ENCODE results near the gene PTDSS2.
"Not testable (repeated sequence)": the region's sequence is repeated elsewhere in the genome, so short reads cannot be mapped to it uniquely, and the experiment has no call there.

PTDSS2 gene

DNA sequence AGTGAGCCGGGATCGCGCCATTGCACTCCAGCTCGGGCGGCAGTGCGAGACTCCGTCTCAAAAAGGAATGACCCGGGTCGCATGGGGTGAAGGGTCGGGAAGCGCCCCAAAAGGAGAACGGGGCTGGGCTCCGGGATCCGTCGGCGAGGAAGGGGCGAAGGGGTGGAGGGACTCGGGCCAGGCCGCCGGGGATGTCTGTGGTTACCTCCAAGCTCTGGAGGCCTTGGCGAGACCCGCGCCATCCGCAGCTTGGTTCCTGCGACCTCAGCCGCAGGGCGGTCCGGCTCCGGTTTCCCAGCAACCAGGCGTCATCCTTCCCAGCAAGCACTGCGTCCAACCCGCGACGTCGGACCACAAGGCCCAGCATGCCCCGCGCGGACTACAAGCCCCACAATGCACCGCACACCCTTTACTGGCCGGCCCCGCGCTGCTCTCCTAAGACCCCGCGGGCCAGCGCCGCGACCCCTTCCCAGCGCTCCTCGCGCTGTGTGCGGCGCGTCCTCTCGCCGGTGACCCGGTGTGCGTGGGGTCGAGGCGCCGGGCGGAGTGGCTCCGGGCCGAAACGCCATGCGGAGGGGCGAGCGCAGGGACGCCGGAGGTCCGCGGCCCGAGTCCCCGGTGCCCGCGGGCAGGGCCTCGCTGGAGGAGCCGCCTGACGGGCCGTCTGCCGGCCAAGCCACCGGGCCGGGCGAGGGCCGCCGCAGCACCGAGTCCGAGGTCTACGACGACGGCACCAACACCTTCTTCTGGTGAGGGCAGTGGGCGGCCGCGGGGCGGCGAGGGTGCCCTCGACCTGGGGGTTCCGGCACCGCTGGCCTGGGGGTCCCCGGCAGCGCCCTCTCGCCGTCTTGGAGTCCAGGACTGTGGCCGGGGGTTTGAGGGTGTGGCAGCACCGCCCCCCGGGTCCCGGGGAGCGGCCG lies at the start of gene PTDSS2:
Gene PTDSS2, plus strand, starts transcription at position 391 of the 920 bp plus-strand sequence. Its CDS starts 177 bp downstream, at position 568.
- peak; percentile 93 for DNase-seq (ENCODE audit: insufficient read length, low spot score)
- FAIRE-seq: peak; percentile 99

DNA sequence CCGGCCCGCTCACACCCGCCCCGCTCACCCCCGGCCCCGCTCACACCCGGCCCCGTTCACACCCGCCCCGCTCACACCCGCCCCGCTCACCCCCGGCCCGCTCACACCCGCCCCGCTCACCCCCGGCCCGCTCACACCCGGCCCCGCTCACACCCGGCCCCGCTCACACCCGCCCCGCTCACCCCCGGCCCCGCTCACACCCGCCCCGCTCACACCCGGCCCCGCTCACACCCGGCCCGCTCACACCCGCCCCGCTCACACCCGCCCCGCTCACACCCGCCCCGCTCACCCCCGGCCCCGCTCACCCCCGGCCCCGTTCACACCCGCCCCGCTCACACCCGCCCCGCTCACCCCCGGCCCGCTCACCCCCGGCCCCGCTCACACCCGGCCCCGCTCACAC lies 48.9 kb upstream of the PTDSS2 start:
- not testable (repeated sequence) for DNase-seq (ENCODE audit: insufficient read length, low spot score); FAIRE-seq

DNA sequence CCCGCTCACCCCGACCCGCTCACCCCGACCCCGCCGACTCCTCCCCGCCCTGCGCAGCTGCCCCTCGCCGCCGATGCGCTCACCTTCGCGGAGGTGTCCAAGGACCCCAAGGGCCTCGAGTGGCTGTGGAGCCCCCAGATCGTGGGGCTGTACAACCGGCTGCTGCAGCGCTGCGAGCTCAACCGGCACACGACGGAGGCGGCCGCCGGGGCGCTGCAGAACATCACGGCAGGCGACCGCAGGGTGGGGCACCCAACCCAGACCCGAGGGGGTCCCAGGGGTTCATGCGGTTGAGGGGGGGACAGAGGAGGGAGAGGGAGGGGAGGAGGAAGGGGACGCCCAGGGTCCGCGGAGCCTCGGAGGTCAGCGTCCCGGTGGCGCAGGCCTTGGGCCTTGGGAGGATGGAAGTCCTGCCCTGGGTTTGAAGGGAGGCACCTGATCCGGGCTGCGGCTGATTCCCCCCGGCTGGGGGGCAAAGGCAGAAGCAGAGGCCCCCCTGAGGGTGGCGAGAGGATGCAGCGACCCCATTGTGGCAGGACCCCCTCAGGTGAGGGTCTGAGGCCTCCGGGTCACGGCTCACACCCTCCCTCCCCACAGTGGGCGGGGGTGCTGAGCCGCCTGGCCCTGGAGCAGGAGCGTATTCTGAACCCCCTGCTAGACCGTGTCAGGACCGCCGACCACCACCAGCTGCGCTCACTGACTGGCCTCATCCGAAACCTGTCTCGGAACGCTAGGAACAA lies 46.9 kb upstream of the PTDSS2 start:
- DNase-seq (ENCODE audit: insufficient read length, low spot score): no peak
- no peak for FAIRE-seq

DNA sequence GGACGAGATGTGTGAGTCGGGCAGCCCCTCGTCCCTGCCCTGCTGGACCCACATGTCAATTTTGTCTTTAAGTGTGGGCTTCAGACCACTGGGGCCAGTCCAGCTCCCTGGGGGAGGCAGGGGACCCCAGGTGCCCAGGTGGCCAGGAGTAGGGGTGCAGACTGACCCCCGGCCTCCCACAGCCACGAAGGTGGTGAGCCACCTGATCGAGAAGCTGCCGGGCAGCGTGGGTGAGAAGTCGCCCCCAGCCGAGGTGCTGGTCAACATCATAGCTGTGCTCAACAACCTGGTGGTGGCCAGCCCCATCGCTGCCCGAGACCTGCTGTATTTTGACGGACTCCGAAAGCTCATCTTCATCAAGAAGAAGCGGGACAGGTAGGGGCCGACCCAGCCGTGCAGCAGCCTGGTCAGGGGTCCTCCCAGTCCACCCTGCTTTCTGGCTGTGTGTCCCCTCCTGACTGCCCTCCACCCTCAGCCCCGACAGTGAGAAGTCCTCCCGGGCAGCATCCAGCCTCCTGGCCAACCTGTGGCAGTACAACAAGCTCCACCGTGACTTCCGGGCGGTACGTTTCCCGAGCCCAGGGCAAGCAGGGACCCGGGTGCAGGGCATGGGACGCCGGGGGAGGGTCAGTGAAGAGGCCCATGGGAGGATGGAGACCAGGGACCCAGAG lies 46.2 kb upstream of the PTDSS2 start:
- DNase-seq (ENCODE audit: insufficient read length, low spot score) (no peak), FAIRE-seq (no peak)

DNA sequence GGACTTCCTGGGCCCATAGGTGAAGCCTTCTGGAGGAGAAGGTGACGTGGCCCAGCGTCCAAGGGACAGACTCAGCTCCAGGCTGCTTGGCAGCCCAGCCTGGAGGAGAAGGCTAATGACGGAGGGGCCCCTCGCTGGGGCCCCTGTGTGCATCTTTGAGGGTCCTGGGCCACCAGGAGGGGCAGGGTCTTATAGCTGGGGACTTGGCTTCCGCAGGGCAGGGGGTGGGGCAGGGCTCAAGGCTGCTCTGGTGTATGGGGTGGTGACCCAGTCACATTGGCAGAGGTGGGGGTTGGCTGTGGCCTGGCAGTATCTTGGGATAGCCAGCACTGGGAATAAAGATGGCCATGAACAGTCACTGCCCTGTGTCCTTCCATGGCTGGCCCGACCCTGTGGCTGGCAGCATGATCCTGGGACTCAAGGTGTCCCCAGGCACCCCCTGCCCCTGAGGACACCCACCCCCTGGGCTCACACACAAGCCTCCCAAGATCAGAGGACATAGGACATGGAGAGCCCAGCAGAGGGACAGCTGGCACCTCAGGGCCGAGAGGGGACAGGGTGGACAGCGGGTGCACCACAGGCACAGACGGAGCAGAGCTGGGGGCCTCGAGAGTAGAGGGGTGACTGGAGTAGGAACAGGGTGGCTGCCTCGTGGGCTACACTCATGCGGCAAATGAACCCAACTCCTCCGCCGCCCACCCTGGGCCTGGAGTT lies 45.4 kb upstream of the PTDSS2 start:
- FAIRE-seq: no peak
- no peak for DNase-seq (ENCODE audit: insufficient read length, low spot score)

DNA sequence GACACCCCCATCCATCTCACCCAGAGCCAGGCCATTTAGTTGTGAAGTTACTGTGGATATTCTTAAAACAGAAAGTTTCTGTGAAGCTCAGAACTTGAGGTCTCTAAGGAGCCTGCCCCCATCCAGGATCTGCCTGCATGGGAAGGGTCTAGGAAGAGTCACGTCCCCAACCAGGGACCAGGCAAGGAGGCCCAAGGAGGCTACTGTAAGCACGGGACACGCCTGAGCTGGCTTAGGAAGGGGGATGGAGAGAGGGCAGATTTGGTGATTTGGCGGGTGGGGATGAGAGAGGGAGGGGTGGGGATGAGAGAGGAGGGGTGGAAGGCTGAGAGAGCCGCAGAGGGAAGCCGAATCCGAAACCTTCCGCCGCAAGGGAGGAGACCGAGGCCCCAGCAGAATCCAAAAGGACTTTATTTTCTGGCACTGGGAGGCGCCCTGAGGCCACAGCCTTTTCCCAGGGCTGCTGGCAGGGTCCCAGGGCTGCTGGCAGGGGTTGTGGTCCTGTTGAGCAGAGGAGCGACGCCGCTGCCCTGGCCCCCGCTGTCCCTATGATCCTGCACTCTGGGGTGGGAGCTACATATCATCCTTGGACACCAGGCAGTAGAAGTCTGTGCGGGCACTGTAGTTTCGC lies 44.6 kb upstream of the PTDSS2 start:
- no peak for FAIRE-seq
- DNase-seq (ENCODE audit: insufficient read length, low spot score): no peak

DNA sequence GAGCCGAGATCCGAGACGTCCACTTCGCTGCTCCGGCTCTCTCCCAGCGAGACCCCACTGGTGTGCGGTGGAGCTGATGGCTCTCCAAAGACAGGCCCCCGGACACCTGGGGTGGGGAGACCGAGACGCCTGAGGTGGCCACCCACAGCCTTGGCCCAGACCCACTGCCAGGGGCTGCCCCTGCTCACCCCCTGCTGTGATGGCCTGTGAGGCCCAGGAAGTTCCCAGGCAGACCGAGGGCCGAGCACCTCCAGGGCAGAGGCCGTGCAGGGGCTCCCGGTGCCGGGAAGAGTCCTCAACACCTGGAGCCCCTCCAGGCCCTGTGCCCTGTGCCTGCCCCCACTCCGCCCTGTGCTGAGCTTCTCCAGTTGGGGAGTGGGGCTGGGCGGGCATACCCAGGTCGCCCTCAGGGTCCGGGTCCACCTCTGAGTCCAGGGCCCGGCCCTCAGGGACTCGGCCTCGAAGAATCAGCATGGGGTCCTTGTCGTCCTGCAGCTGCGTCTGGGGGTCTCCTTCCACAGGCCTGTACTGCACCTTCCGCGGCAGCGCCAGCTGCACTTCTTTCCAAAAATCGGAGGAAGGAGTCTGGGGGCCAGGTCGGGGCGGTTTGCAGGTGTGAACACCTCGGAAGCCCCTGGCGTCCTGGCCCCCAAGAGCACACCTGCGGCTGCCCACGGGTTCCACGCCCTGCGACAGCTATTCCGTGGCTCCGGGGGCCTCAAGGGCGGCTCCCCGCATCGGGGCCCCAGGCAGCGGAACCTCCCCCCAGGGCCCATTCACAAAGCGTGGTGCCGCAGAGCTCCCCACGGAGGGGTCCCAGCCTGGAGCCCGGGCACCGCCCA lies 43.9 kb upstream of the PTDSS2 start:
- FAIRE-seq: no peak
- DNase-seq (ENCODE audit: insufficient read length, low spot score): no peak

DNA sequence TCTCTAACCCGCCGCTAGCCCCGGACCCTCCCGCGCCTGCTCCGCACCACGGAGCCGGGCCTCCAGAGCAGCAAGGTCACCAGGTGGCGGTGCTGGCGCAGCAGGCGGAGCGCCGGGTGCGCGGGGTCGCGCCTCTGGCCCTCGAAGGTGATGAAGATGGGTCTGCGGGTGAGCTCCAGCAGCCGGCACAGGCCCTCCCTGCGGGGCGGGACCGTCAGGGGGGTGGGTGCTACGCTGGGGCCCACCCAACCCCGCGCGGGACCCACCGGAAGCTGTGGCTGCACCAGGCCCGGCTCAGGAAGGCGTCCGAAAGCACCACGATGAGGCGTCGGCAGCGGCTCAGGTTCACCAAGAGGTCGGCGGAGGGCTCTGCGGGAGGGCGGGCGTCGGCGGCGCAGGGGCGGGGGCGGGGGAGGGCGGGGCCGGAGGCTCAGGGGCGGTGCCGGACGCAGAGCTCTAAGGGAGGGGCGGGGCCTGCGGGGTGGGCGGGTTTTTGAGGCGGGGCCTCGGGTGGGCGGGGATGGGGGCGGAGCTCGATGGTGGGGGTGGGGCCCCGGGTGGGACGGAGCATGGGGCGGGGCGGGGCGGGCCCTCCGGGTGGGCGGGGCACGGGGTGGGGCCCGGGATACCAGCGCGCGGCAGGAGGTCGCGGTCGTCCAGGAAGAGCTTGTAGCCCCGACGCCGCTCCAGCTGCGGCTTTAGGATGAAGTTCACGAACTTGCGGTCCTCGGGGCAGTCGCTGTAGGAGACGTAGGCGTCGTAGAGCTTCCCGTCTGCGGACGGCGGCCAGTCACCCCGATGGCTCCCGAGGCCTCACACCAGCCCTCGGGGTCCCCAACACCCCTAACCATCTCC lies 43.1 kb upstream of the PTDSS2 start:
- no peak for FAIRE-seq
- DNase-seq (ENCODE audit: insufficient read length, low spot score): peak; percentile 48

DNA sequence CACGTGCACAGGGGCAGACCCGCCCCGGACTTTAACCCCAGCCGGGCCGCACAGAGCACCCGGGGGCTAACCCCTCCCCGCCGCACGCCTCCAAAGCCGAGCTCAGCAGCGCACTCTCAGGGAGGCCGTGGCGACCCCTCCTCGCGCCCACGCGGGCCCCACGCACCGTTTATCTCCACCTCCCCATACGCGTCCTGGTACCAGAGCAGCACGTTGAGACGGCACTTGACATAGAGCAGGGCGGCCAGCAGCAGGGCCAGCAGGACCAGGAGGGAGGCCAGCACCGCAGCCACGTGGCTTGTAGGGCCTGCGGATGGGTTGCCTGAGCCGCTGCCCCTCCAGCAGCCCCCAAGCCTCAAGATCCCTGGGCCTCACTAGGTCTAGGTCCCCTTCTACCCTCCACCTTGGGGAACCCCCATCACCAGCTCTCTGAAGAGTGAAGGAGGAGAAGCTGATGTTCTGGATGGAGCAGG lies 42.4 kb upstream of the PTDSS2 start:
- FAIRE-seq (no peak), DNase-seq (ENCODE audit: insufficient read length, low spot score) (no peak)

DNA sequence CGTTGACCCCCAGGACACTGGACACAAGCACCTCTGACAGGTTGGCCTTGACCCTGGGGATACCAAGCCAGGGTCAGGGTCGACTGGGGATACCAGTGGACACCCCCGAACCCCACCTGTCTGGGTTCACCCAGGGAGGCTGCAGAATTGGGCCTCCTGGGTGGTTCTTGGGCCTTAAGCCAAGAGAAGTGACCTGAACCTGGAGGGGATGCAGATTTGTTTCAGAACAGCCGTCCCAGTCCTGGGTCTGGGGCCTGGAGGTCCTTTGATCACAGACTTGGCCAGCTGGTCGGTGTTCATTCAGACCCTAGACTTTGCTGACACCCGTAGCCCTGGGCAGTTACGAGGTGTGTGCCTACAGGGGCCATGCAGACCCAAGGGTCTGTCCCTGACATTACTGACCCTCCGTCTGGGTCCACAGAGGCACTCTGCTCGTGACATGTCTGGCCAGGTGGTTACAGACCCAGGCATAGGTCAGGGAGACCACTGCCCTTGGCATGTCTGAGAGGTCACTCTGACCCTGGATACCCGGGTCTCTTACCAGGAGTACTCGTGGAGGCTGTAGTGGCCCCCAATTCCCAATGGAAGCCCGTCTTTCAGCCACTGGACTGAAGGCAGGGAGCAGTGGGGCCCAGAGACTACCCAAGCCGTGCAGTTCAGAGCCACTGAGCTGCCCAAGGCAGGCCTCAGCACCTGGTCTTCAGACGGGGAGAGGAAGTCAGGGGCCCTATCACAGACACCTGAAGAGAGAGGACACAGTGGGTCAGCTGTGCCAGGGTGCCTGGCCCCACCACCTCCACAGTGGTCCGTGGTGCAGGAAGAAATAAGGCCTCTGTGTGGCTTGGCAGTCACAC lies 41.7 kb upstream of the PTDSS2 start:
- FAIRE-seq: no peak

DNA sequence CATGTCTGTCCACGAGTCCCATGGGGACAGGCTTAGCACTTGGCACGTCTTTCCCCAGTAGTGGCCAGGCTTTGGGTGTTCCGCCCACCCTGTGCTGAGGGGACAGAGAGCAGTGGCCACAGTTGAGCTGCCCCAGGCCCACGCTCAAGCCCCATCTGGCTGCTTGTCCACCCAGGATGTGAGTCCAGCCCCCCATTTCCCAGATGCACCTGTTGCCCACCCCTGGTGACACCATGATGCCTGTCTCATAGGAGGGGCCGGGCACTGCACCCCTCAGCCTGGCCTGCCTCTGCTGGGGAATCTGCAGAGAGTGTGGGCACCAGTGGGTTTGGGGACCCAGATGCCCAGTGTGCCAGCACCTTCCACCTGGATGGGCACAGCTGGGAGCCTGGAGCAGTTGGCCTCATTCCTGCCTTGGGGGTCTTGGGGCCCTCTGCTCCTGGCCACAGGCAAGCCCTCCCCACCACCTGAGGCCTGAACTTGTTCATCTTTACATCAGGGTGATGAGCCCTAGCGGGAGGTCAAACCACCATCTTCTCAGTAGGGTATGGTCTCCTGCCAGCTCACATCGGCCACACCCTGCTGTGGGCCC lies 41.0 kb upstream of the PTDSS2 start:
- DNase-seq (ENCODE audit: insufficient read length, low spot score): no peak
- FAIRE-seq: no peak

More for the DNA sequence above, 41.7 kb upstream of the PTDSS2 start:
- no peak for DNase-seq (ENCODE audit: insufficient read length, low spot score)

DNA sequence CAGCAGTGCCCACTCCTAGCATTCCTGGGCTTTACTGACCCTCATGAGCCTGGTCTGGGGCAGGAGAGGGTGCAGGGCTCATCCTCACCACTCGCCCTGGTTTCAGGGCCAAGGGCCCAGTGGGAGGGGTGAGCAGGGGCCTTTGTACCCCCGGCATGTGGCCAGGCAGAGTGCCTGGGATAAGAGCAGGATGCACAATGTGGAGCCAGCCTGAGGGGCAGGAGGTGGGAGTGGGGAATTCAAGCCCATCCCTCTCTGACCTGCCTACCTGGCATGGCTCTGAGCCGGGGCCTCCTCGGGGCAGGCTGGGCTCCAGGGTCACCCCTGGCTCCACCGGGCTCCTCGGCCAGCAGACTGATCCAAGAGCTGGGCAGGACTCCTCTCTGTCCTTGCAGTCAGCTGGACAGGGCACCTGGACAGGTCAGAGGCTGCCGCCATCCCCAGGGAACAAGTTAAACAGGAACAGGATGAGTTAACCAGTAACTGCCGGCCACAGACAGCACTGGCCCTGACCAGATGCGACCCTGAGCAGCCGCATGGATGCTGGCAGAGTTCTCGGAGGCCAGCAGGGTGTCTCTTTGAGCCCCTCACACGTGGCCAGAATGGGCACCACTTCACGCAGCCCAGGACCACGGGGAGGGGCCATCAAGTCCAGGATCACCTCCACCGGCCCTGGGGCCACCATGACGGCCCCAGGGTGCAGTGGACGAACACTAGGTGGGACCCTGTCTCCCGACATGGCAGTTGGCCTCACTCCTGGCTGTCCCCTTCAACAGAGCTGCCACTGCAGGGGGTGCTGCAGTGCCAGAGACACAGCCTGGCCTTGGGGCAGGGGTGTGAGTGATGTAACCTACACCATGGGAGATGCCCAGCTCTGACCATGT lies 40.2 kb upstream of the PTDSS2 start:
- no peak for FAIRE-seq
- DNase-seq (ENCODE audit: insufficient read length, low spot score): no peak

DNA sequence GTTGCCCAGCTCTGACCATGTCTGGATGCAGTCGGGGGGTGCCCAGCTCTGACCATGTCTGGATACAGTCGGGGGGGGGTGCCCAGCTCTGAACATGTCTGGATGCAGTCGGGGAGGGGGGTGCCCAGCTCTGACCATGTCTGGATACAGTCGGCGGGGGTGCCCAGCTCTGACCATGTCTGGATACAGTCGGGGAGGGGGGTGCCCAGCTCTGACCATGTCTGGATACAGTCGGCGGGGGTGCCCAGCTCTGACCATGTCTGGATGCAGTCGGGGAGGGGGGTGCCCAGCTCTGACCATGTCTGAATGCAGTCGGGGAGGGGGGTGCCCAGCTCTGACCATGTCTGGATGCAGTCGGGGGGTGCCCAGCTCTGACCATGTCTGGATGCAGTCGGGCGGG lies 39.4 kb upstream of the PTDSS2 start:
- FAIRE-seq; DNase-seq (ENCODE audit: insufficient read length, low spot score): not testable (repeated sequence)

DNA sequence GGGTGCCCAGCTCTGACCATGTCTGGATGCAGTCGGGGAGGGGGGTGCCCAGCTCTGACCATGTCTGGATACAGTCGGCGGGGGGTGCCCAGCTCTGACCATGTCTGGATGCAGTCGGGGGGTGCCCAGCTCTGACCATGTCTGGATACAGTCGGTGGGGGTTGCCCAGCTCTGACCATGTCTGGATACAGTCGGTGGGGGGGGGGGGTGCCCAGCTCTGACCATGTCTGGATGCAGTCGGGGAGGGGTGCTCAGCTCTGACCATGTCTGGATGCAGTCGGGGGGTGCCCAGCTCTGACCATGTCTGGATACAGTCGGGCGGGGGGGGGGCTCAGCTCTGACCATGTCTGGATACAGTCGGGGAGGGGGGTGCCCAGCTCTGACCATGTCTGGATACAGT lies 38.6 kb upstream of the PTDSS2 start:
- FAIRE-seq; DNase-seq (ENCODE audit: insufficient read length, low spot score): not testable (repeated sequence)

DNA sequence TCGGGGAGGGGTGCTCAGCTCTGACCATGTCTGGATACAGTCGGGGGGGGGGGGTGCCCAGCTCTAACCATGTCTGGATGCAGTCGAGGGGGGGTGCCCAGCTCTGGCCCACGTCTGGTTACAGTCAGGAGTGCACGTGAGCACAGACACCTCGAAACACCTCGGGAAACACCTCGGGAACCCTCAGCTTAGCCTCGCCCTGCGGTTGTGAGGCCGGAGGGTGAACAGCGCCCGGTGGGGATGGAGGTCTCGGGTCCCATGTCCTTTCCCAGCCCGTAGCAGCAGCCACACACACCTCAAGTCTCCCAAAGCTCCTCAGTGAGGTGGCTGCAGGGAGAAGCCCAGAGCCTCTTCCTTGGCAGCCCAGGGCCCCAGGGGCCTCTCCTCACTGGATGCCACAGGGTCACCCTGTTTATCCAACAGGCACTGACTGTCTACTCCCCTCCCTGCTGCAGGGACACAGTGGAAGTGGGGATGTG lies 37.4 kb upstream of the PTDSS2 start:
- DNase-seq (ENCODE audit: insufficient read length, low spot score): no peak

More for the DNA sequence above, 37.4 kb upstream of the PTDSS2 start:
- FAIRE-seq: no peak

All from HTR-8/SVneo (cell line).